A549 (cell line): ENCODE measurements around the gene FAM170B. TPM values are rescaled to one million over a fixed set of nuclear protein-coding genes. Genes with fewer than 3 reads are reported as not detected.

ENCODE experiments used
- ATAC-seq, 2 experiments: fragments of 200-7000 bp in 1 of 2; fragments of >200 bp in 1 of 2; cut with Nextera tagmentation in 1 of 2; cut with Tn5 transposase in 1 of 2; 3 replicates each; pipeline versions ENCODE4 v1.8.0 to v1.9.1; 2018 to 2020; ENCODE audit warnings: mild to moderate bottlenecking in 1 of 2, moderate library complexity in 1 of 2
- CTCF ChIA-PET: fragments of 300-600 bp; sonication (Branson Sonifier 250); formaldehyde crosslinking; extraction: SDS; loops from one replicate; lab custom pipeline; 2021; ENCODE audit warnings: antibody characterized with exemption, inconsistent platforms; lab: Yijun Ruan, JAX
- POLR2A ChIA-PET: fragments of 350-600 bp; formaldehyde crosslinking; extraction: SDS; loops from one replicate; lab custom pipeline; 2021; ENCODE audit warnings: antibody characterized with exemption, inconsistent platforms; lab: Yijun Ruan, JAX
- DNase-seq, 2 experiments: peaks; one replicate each; pipeline versions ENCODE4 v3.0.0 to v3.0.0-alpha.2; 2011 to 2016; ENCODE audit warnings: low read depth in 1 of 2, low spot score in 1 of 2
- FAIRE-seq: peaks from 2 replicates; lab custom pipeline; 2011; peaks lifted over from hg19 to GRCh38; lab: Jason Lieb, UNC
- H3K27ac ChIP-seq, 2 experiments: fragments of >200 bp; sonication (Bioruptor Twin); formaldehyde crosslinking; 3 replicates each; pipeline ENCODE4 v1.5.1; 2016 to 2017
- H3K4me1 ChIP-seq: fragments of >200 bp; sonication (Bioruptor Twin); formaldehyde crosslinking; 3 replicates; pipeline ENCODE4 v1.6.1; 2016
- H3K4me2 ChIP-seq: fragments of >200 bp; sonication (Bioruptor Twin); formaldehyde crosslinking; 3 replicates; pipeline ENCODE4 v1.6.1; 2016
- H3K4me3 ChIP-seq: fragments of >200 bp; sonication (Bioruptor Twin); formaldehyde crosslinking; 3 replicates; pipeline ENCODE4 v1.5.1; 2016
- H3K9me3 ChIP-seq: fragments of >200 bp; sonication (Bioruptor Twin); formaldehyde crosslinking; 3 replicates; pipeline ENCODE4 v1.6.1; 2016
- BCL3 ChIP-seq: fragments of >200 bp; sonication (Bioruptor Twin); formaldehyde crosslinking; IDR thresholded peaks from 3 replicates; pipeline ENCODE4 v1.6.1; 2016
- BHLHE40 ChIP-seq: IDR thresholded peaks from 2 replicates; pipeline ENCODE4 v1.6.1; 2012; ENCODE audit warnings: low read depth, low read length, inconsistent platforms
- CBX2 ChIP-seq: fragments of 200-600 bp; sonication (generic); IDR thresholded peaks from 2 replicates; pipeline ENCODE4 v1.6.1; 2016; ENCODE audit warnings: low read depth, mild to moderate bottlenecking, borderline replicate concordance
- CHD4 ChIP-seq: fragments of 200-600 bp; sonication (generic); IDR thresholded peaks from 2 replicates; pipeline ENCODE4 v1.6.1; 2016; ENCODE audit warnings: antibody characterized with exemption, mild to moderate bottlenecking, borderline replicate concordance
- E2F6 ChIP-seq: IDR thresholded peaks from 2 replicates; pipeline ENCODE4 v1.6.1; 2012; ENCODE audit warnings: low read depth, borderline replicate concordance
- EHMT2 ChIP-seq: fragments of 200-600 bp; sonication (generic); IDR thresholded peaks from 2 replicates; pipeline ENCODE4 v1.6.1; 2016; ENCODE audit warnings: antibody characterized with exemption, low read depth, mild to moderate bottlenecking, moderate library complexity
- ESRRA ChIP-seq: fragments of 150-350 bp; IDR thresholded peaks from 2 replicates; pipeline ENCODE4 v1.6.1; 2014; ENCODE audit warnings: mild to moderate bottlenecking, low read length, borderline replicate concordance
- HEYL ChIP-seq: fragments of 250-450 bp; sonication (Bioruptor Pico); IDR thresholded peaks from 2 replicates; pipeline ENCODE4 v1.8.0; 2021; ENCODE audit warnings: mild to moderate bottlenecking, moderate library complexity
- HOXB13 ChIP-seq: fragments of 250-450 bp; sonication (Bioruptor Pico); IDR thresholded peaks from 2 replicates; pipeline ENCODE4 v1.5.0; 2020; ENCODE audit warnings: low read depth, mild to moderate bottlenecking, moderate library complexity
- HOXB5 ChIP-seq: fragments of 250-450 bp; sonication (Bioruptor Pico); IDR thresholded peaks from 2 replicates; pipeline ENCODE4 v1.5.0; 2020; ENCODE audit warnings: mild to moderate bottlenecking, moderate library complexity
- JUNB ChIP-seq: fragments of >200 bp; sonication (Bioruptor Twin); formaldehyde crosslinking; IDR thresholded peaks from 2 replicates; pipeline ENCODE4 v1.6.1; 2016
- MAFK ChIP-seq: fragments of 450-650 bp; IDR thresholded peaks from 2 replicates; pipeline ENCODE4 v1.6.1; 2014; ENCODE audit not compliant: partially characterized antibody
- MYC ChIP-seq: IDR thresholded peaks from 2 replicates; pipeline ENCODE4 v1.6.1; 2012; ENCODE audit warnings: mild to moderate bottlenecking, inconsistent platforms, low read length, improper control_type of control experiment, borderline replicate concordance
- NFE2L2 ChIP-seq: fragments of 150-350 bp; conservative IDR thresholded peaks from 2 replicates; pipeline ENCODE4 v1.6.1; 2014; ENCODE audit warnings: low read length
- NR3C1 ChIP-seq: fragments of >200 bp; sonication (Bioruptor Twin); formaldehyde crosslinking; IDR thresholded peaks from 3 replicates; pipeline ENCODE4 v1.6.1; 2017
- PHF8 ChIP-seq: fragments of 200-600 bp; sonication (generic); IDR thresholded peaks from 2 replicates; pipeline ENCODE4 v1.6.1; 2016; ENCODE audit warnings: low read depth, mild to moderate bottlenecking, antibody characterized with exemption, moderate library complexity, borderline replicate concordance
- POLR2A ChIP-seq: IDR thresholded peaks from 2 replicates; pipeline ENCODE4 v1.6.1; 2012; ENCODE audit warnings: mild to moderate bottlenecking, low read length
- POLR2AphosphoS2 ChIP-seq: conservative IDR thresholded peaks from 2 replicates; pipeline ENCODE4 v1.6.1; 2012; ENCODE audit warnings: low read length, improper control_type of control experiment, inconsistent platforms
- RAD21 ChIP-seq, 2 experiments: fragments of >200 bp in 1 of 2; sonication (Bioruptor Twin) in 1 of 2; formaldehyde crosslinking in 1 of 2; IDR thresholded peaks in 1 of 2; conservative IDR thresholded peaks in 1 of 2; 2 replicates in 1 of 2; 3 replicates in 1 of 2; pipeline ENCODE4 v1.6.1; 2012 to 2018; ENCODE audit warnings: inconsistent platforms in 1 of 2
- RCOR1 ChIP-seq: fragments of 150-350 bp; IDR thresholded peaks from 2 replicates; pipeline ENCODE4 v1.6.1; 2014; ENCODE audit warnings: antibody characterized with exemption, low read length, low read depth
- RFX5 ChIP-seq: fragments of 450-650 bp; IDR thresholded peaks from 2 replicates; pipeline ENCODE4 v1.7.1; 2014; ENCODE audit warnings: antibody characterized with exemption, mild to moderate bottlenecking, moderate library complexity
- SMC3 ChIP-seq: fragments of >200 bp; sonication (Bioruptor Twin); formaldehyde crosslinking; IDR thresholded peaks from 3 replicates; pipeline ENCODE4 v1.6.1; 2018; ENCODE audit warnings: inconsistent platforms
- TP53 ChIP-seq: fragments of 250-450 bp; sonication (Bioruptor Pico); IDR thresholded peaks from 2 replicates; pipeline ENCODE4 v1.5.0; 2021; ENCODE audit warnings: mild to moderate bottlenecking, moderate library complexity
- USF2 ChIP-seq: fragments of 450-650 bp; IDR thresholded peaks from 2 replicates; pipeline ENCODE4 v1.6.1; 2014; ENCODE audit warnings: antibody characterized with exemption
- ZC3H11A ChIP-seq: fragments of 450-650 bp; IDR thresholded peaks from 2 replicates; pipeline ENCODE4 v1.6.1; 2014; ENCODE audit warnings: antibody characterized with exemption, mild to moderate bottlenecking
- ZNF302 ChIP-seq: fragments of 250-450 bp; sonication (Bioruptor Pico); IDR thresholded peaks from 2 replicates; pipeline ENCODE4 v1.9.0; 2021; ENCODE audit warnings: inconsistent platforms, mild to moderate bottlenecking, moderate library complexity
- WGBS: methylation state at CpG from one replicate; pipeline ENCODE4 v1.1.6; 2017; ENCODE audit errors: missing lambda C conversion rate; 5-methylcytosine and 5-hydroxymethylcytosine counted together
- polyA plus RNA-seq, 4 experiments: library from polyadenylated mRNA; depleted of rRNA in 3 of 4; stranded (reverse); fragments of >200 nt; fragmentation: RNase III in 1 of 4; extraction: RNeasy Plus Mini Kit Qiagen cat#74134 plus additional on column Dnase treatment in 1 of 4; gene quantifications; 2 replicates in 3 of 4; 3 replicates in 1 of 4; pipeline ENCODE4 v1.2.3, GENCODE V29; 2011 to 2017
- TF ChIP-seq, protein P1 (sequence below): fragments of 250-450 bp; sonication (Bioruptor Pico); IDR thresholded peaks from 2 replicates; pipeline ENCODE4 v1.5.0; 2020; ENCODE audit warnings: low read depth, mild to moderate bottlenecking, moderate library complexity
- TF ChIP-seq, protein P2 (sequence below): IDR thresholded peaks from 2 replicates; pipeline ENCODE4 v1.6.1; 2012

The FAM170B gene
- polyA plus RNA-seq, 2 of the 4 experiments (the other 2 are of a cell fraction) = not detected

- POLR2A ChIA-PET = no interaction called here
- DNase-seq (no peak), ATAC-seq (no peak), FAIRE-seq (no peak)
- Histone ChIP-seq H3K27ac (no peak overlapping the region), H3K4me1 (no peaks in the 10 kb centered on the region), H3K4me3 (no peak overlapping the region), H3K4me2 (no peak overlapping the region), H3K9me3 (no peaks in the 10 kb centered on the region)
- CTCF ChIA-PET = interaction anchor here (1.0 kb wide), 1 partner anchor 14 kb away, joined by 3 read pairs; the partner anchor contains the start of gene TMEM273
- TF ChIP-seq CHD4 (no peak), HEYL (no peak), USF2 (no peak), NFE2L2 (no peak), SMC3 (no peak), RAD21 (conservative IDR thresholded peaks at IDR 0.05 in 1 of 2, IDR thresholded peaks at IDR 0.05 in 1 of 2) (no peak), PHF8 (no peak), RCOR1 (no peak), NR3C1 (no peak), RFX5 (no peak)
- TF ChIP-seq, protein P1, sequence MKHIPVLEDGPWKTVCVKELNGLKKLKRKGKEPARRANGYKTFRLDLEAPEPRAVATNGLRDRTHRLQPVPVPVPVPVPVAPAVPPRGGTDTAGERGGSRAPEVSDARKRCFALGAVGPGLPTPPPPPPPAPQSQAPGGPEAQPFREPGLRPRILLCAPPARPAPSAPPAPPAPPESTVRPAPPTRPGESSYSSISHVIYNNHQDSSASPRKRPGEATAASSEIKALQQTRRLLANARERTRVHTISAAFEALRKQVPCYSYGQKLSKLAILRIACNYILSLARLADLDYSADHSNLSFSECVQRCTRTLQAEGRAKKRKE (CRISPR knock-in tag) = no peak
- 55% methylated on average over 10 of the region's 10 CpGs for WGBS
Measured at GRCh38 chr10:49174926-49175500, 41.2 kb upstream of the FAM170B start.

DNA sequence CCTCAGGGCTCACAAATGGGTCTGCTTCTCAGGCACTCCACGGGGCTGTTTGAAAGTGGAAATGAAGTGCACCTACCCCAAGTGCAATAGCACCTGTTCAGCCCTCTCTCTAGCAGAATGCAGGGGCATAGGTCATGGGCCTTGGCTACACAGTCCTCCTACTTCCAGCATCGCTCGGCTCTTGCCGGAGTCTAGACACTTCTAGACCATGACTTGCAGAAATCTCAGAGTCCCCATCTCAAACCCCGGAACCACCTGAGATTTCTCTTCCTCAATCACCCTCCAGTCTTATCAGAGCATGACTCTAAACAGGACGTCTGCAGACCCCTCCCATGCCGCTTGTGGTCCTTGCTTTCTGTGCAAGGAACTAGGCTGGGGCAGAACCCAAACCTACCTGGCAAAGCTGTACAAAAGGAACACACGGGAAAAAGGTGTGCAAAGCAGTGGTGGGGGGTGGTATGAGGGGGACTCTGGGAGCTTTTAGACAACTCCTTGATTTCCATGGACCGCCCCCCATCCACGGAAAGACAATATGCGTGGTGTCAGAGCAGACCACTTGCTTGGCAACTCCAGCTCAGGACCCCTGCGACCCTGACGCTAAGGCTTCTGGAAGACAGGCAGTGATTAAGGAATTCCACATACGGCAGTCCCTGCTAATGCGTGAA, 40.6 kb upstream of the FAM170B start:
- CTCF ChIA-PET = interaction anchor here (2.3 kb wide), 1 partner anchor 10 kb away, joined by 12 read pairs; no protein-coding TSS in a partner anchor
- Histone ChIP-seq H3K9me3 (no peaks in the 10 kb centered on the region), H3K4me2 (no peak overlapping the region), H3K4me3 (no peak overlapping the region), H3K27ac (no peak overlapping the region)
- no peak for FAIRE-seq
- POLR2A ChIA-PET = no interaction called here
- no peak for DNase-seq
- TF ChIP-seq HOXB13 (no peak), NFE2L2 (peak; percentile 82), MAFK (peak; percentile 21), CBX2 (no peak)
- TF ChIP-seq, all 56 proteins: peak for 2
- WGBS = 67% methylated on average over 14 of the region's 15 CpGs
- ATAC-seq = no peak
- no peaks in the 10 kb centered on the region for H3K4me1 ChIP-seq

- WGBS = 51% methylated on average over 4 of the region's 4 CpGs
- H3K9me3 ChIP-seq = no peaks in the 10 kb centered on the region
- H3K27ac ChIP-seq = no peak overlapping the region
- TF ChIP-seq ESRRA (no peak), TP53 (no peak), BHLHE40 (no peak), POLR2AphosphoS2 (no peak), CHD4 (no peak), JUNB (no peak), HOXB5 (no peak), NR3C1 (no peak), ZNF302 (CRISPR knock-in tag) (no peak), POLR2A (no peak), MYC (no peak), E2F6 (no peak), RAD21 (conservative IDR thresholded peaks at IDR 0.05 in 1 of 2, IDR thresholded peaks at IDR 0.05 in 1 of 2) (no peak), SMC3 (no peak), ZC3H11A (no peak), BCL3 (no peak), EHMT2 (no peak)
- TF ChIP-seq, protein P2, sequence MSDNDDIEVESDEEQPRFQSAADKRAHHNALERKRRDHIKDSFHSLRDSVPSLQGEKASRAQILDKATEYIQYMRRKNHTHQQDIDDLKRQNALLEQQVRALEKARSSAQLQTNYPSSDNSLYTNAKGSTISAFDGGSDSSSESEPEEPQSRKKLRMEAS = no peak
- ChIA-PET POLR2A (no interaction called here), CTCF (interaction anchor here (2.2 to 2.3 kb wide), 2 partner anchors 10 to 17 kb away, joined by 7 to 12 read pairs; no protein-coding TSS in a partner anchor)
- H3K4me3 ChIP-seq = no peak overlapping the region
- H3K4me2 ChIP-seq = no peak overlapping the region
- ATAC-seq (no peak), DNase-seq (no peak), FAIRE-seq (no peak)
- H3K4me1 ChIP-seq = no peaks in the 10 kb centered on the region
Measured at GRCh38 chr10:49173853-49174252, 40.0 kb upstream of the FAM170B start.
